OCI-M1 (cell line): ENCODE results near the gene DLG1.
A peak's percentile ranks its signal among the peaks of the same experiment; 100 is the strongest.
"Not testable (repeated sequence)": the region's sequence is repeated elsewhere in the genome, so short reads cannot be mapped to it uniquely, and the experiment has no call there.

Source experiments
- DNase-seq: peaks from one replicate; lab custom pipeline; 2025; lab: John Stamatoyannopoulos, UW

The DLG1 gene

GRCh38 chr3:197209366-197210260 is 88.8 kb downstream of the DLG1 start:
- DNase-seq, result no peak

GRCh38 chr3:197206913-197207312 is 91.5 kb downstream of the DLG1 start:
- no peak for DNase-seq

GRCh38 chr3:197205675-197206074 is 92.7 kb downstream of the DLG1 start:
- no peak for DNase-seq

- no peak for DNase-seq
These were observed 93.1 kb downstream of the DLG1 start for GRCh38 chr3:197205265-197205664.

GRCh38 chr3:197204736-197205135 is 93.7 kb downstream of the DLG1 start:
- DNase-seq, result no peak

- DNase-seq, result no peak
These were observed 94.7 kb downstream of the DLG1 start for GRCh38 chr3:197203714-197204146.

- no peak for DNase-seq
These were observed 95.7 kb downstream of the DLG1 start for GRCh38 chr3:197202694-197203093.

GRCh38 chr3:197201791-197202452 is 96.5 kb downstream of the DLG1 start:
- DNase-seq, result no peak

- DNase-seq, result peak; percentile 19
These were observed 97.6 kb downstream of the DLG1 start for GRCh38 chr3:197200856-197201255.

- DNase-seq, result no peak
These were observed 101.1 kb downstream of the DLG1 start for GRCh38 chr3:197197334-197197733.

- DNase-seq, result no peak
These were observed 102.2 kb downstream of the DLG1 start for GRCh38 chr3:197196192-197196591.

GRCh38 chr3:197195326-197195725 is 103.1 kb downstream of the DLG1 start:
- no peak for DNase-seq

- DNase-seq, result not testable (repeated sequence)
These were observed 104.7 kb downstream of the DLG1 start for GRCh38 chr3:197193759-197194158.

- no peak for DNase-seq
These were observed 106.5 kb downstream of the DLG1 start for GRCh38 chr3:197191897-197192296.

- no peak for DNase-seq
These were observed 108.8 kb downstream of the DLG1 start for GRCh38 chr3:197189623-197190022.

GRCh38 chr3:197188963-197189362 is 109.4 kb downstream of the DLG1 start:
- no peak for DNase-seq

- peak; percentile 67 for DNase-seq
These were observed 111.4 kb downstream of the DLG1 start for GRCh38 chr3:197186887-197187588.

GRCh38 chr3:197183582-197183981 is 114.8 kb downstream of the DLG1 start:
- no peak for DNase-seq

- no peak for DNase-seq
These were observed 116.7 kb downstream of the DLG1 start for GRCh38 chr3:197181741-197182140.

- DNase-seq, result no peak
These were observed 119.4 kb downstream of the DLG1 start for GRCh38 chr3:197178998-197179397.

GRCh38 chr3:197175503-197175902 is 122.9 kb downstream of the DLG1 start:
- no peak for DNase-seq

- no peak for DNase-seq
These were observed 123.5 kb downstream of the DLG1 start for GRCh38 chr3:197174927-197175326.

GRCh38 chr3:197173620-197174019 is 124.8 kb downstream of the DLG1 start:
- DNase-seq, result no peak
